Measurements from ENCODE around the gene ZNF785. TPM values are rescaled to one million over a fixed set of nuclear protein-coding genes. Genes with fewer than 3 reads are reported as not detected.

ZNF785 gene
- total and polyA plus RNA-seq, 2 of the 13 experiments (the other 11 are each of a cell fraction or from before 2014, with no cell fraction given) = 0.01 TPM; not detected in 1

- TF ChIP-seq IRF9 (CRISPR knock-in tag; IDR thresholded peaks at IDR 0.05; ENCODE audit: borderline replicate concordance) (0 out of 2 replicates have a peak, but pooled peaks have one; percentile 30), GFI1 (CRISPR knock-in tag; IDR thresholded peaks at IDR 0.05; ENCODE audit: borderline replicate concordance) (no peak), ZNF580 (CRISPR knock-in tag; IDR thresholded peaks at IDR 0.05; ENCODE audit: borderline replicate concordance, low read depth) (no peak), ARNT (IDR thresholded peaks at IDR 0.05) (no peak), WIZ (CRISPR knock-in tag; IDR thresholded peaks at IDR 0.05) (0 out of 2 replicates have a peak, but pooled peaks have one; percentile 40), ZFP37 (CRISPR knock-in tag; IDR thresholded peaks at IDR 0.05; ENCODE audit: borderline replicate concordance) (0 out of 2 replicates have a peak, but pooled peaks have one; percentile 27), SIX4 (CRISPR knock-in tag; IDR thresholded peaks at IDR 0.05) (no peak), JUN (CRISPR knock-in tag; IDR thresholded peaks at IDR 0.05) (no peak), ZNF710 (CRISPR knock-in tag; IDR thresholded peaks at IDR 0.05; ENCODE audit: borderline replicate concordance) (no peak), HDAC2 (CRISPR knock-in tag; IDR thresholded peaks at IDR 0.05) (no peak), ZNF263 (CRISPR knock-in tag; IDR thresholded peaks at IDR 0.05) (no peak), ZNF33B (CRISPR knock-in tag; IDR thresholded peaks at IDR 0.05) (0 out of 2 replicates have a peak, but pooled peaks have one; percentile 78), ZNF7 (CRISPR knock-in tag; IDR thresholded peaks at IDR 0.05) (no peak), PITX1 (CRISPR knock-in tag; IDR thresholded peaks at IDR 0.05) (0 out of 2 replicates have a peak, but pooled peaks have one; percentile 20), ZNF207 (IDR thresholded peaks at IDR 0.05; ENCODE audit: borderline replicate concordance) (no peak), ZNF816 (CRISPR knock-in tag; IDR thresholded peaks at IDR 0.05; ENCODE audit: borderline replicate concordance) (no peak), E2F5 (CRISPR knock-in tag; conservative IDR thresholded peaks at IDR 0.05) (no peak), KLF12 (CRISPR knock-in tag; IDR thresholded peaks at IDR 0.05; ENCODE audit: borderline replicate concordance) (no peak), CERS6 (CRISPR knock-in tag; IDR thresholded peaks at IDR 0.05) (no peak), ZNF574 (CRISPR knock-in tag; IDR thresholded peaks at IDR 0.05) (no peak)
Measured at GRCh38 chr16:30539000-30539964, 46.2 kb downstream of the ZNF785 start (continued).
